Upper lobe of right lung (tissue), 1 donor: ENCODE results near the gene SLC22A2. TPM values are rescaled to one million over a fixed set of nuclear protein-coding genes. Genes with fewer than 3 reads are reported as not detected.

Experiments used
- ATAC-seq: fragments of 200-7000 bp; cut with Tn5 transposase; one replicate; pipeline ENCODE4 v1.9.1; 2020; ENCODE audit warnings: mild to moderate bottlenecking, moderate library complexity
- DNase-seq: peaks from one replicate; pipeline ENCODE4 v3.0.0-alpha.2; 2020
- H3K27ac ChIP-seq: fragments of 200-600 bp; one replicate; pipeline ENCODE4 v1.8.0; 2022
- H3K27me3 ChIP-seq: fragments of 200-600 bp; one replicate; pipeline ENCODE4 v1.8.0; 2022; ENCODE audit warnings: mild to moderate bottlenecking
- H3K36me3 ChIP-seq: fragments of 200-600 bp; one replicate; pipeline ENCODE4 v1.8.0; 2022
- H3K4me1 ChIP-seq: fragments of 200-600 bp; one replicate; pipeline ENCODE4 v1.8.0; 2022
- H3K4me3 ChIP-seq: fragments of 200-600 bp; one replicate; pipeline ENCODE4 v1.8.0; 2022; ENCODE audit warnings: mild to moderate bottlenecking
- H3K9me3 ChIP-seq: fragments of 200-600 bp; one replicate; pipeline ENCODE4 v1.8.0; 2022
- intact Hi-C: fragments of 100-400 bp; cut with DNase I; formaldehyde crosslinking; loops from one replicate; pipeline ENCODE4 v1.11.0; 2022
- total RNA-seq: library from RNA; stranded (reverse); fragmentation: NEBNext Ultra II Directional; extraction: Animal tissue kit (Norgen Biotek cat#: 25700); gene quantifications from one replicate; pipeline ENCODE4 v1.2.1, GENCODE V29; 2021
- TF ChIP-seq, protein P1 (sequence below): fragments of 200-600 bp; IDR thresholded peaks from one replicate; pipeline ENCODE4 v1.8.0; 2022; ENCODE audit warnings: antibody characterized with exemption
- donor health status: DM: no; HTN: yes; CAD: no; lungs with severe emphysema.

Gene SLC22A2
- total RNA-seq, 1 donor from 2014 or later, result not detected

DNA sequence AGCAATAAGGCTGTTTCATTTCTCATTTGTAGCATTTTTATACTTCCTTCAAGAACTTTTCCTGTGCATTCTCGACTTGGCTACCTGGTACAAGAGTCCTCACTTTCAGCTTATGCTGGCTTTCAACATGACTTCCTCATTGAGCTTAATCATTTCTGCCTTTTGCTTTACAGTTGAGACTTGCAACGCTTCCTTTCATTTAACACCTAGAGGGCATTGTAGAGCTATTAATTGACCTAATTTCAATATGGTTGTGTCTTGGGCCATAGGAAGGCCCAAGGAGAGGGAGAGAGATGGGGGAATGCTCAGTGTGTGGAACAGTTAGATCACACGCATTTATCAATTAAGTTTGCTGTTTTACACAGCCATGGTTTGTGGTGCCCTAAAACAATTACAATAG, 37.2 kb downstream of the SLC22A2 start:
- Histone ChIP-seq H3K4me3 (no peak overlapping the region), H3K4me1 (no peaks in the 10 kb centered on the region), H3K36me3 (no peaks in the 10 kb centered on the region), H3K27me3 (no peaks in the 10 kb centered on the region), H3K9me3 (no peaks in the 10 kb centered on the region), H3K27ac (no peak overlapping the region)
- DNase-seq (no peak), ATAC-seq (peak; percentile 81)
- intact Hi-C loops, result no loop called here
- TF ChIP-seq, protein P1, sequence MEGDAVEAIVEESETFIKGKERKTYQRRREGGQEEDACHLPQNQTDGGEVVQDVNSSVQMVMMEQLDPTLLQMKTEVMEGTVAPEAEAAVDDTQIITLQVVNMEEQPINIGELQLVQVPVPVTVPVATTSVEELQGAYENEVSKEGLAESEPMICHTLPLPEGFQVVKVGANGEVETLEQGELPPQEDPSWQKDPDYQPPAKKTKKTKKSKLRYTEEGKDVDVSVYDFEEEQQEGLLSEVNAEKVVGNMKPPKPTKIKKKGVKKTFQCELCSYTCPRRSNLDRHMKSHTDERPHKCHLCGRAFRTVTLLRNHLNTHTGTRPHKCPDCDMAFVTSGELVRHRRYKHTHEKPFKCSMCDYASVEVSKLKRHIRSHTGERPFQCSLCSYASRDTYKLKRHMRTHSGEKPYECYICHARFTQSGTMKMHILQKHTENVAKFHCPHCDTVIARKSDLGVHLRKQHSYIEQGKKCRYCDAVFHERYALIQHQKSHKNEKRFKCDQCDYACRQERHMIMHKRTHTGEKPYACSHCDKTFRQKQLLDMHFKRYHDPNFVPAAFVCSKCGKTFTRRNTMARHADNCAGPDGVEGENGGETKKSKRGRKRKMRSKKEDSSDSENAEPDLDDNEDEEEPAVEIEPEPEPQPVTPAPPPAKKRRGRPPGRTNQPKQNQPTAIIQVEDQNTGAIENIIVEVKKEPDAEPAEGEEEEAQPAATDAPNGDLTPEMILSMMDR, result peak; percentile 22

- Histone ChIP-seq H3K9me3 (no peaks in the 10 kb centered on the region), H3K4me1 (no peaks in the 10 kb centered on the region), H3K27ac (no peak overlapping the region), H3K36me3 (no peaks in the 10 kb centered on the region), H3K4me3 (no peak overlapping the region), H3K27me3 (no peaks in the 10 kb centered on the region)
- DNase-seq, result no peak
- ATAC-seq, result no peak
- intact Hi-C loops, result no loop called here
- TF ChIP-seq, protein P1, result no peak
These were observed 39.8 kb downstream of the SLC22A2 start for GRCh38 chr6:160218810-160219209.

DNA sequence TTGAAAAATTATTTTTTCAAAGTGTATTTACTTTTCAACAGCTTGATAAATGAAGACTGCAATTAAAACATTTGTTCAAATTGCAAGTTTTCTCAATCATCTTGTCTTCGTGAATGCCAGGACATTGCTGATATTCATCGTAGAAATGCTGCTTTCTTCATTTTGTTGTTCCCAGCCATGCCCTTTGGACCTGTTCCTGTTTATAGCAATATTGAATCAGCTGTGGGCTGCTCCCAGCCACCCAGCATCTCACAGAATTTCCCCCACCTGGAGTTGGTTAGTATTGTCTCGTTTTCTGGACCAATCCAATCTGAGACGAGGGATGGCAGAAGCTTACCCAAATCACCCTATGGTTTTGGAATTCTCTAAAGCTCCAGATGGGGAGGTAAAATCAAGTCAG, 40.8 kb downstream of the SLC22A2 start:
- ATAC-seq, result no peak
- no peaks in the 10 kb centered on the region for H3K4me1 ChIP-seq
- no peak for DNase-seq
- no peaks in the 10 kb centered on the region for H3K36me3 ChIP-seq
- no peaks in the 10 kb centered on the region for H3K27me3 ChIP-seq
- no peak overlapping the region for H3K27ac ChIP-seq
- H3K4me3 ChIP-seq, result no peak overlapping the region
- no peaks in the 10 kb centered on the region for H3K9me3 ChIP-seq
- TF ChIP-seq, protein P1, result no peak
- intact Hi-C loops, result no loop called here

DNA sequence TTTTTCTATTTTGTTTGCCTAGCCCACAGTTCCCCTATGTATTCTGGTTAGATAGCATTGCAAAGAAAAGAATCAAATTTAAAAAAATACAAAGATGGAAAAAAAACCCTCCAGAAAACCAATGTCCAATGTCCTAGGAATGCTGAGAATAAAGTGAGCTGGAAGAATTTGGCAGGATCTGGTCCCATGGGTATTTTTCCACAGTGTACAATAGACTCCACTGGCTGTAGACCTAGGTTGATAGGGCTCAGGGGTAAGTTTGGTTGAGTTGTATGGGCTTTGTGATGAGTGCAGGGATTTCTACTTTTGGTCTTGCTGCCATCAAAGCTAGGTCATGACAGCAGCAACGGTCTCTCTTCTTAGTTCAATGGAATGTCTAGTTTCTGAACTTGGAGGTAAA, 41.5 kb downstream of the SLC22A2 start:
- Histone ChIP-seq H3K9me3 (no peaks in the 10 kb centered on the region), H3K4me3 (no peak overlapping the region), H3K27me3 (no peaks in the 10 kb centered on the region), H3K4me1 (no peaks in the 10 kb centered on the region), H3K27ac (no peak overlapping the region), H3K36me3 (no peaks in the 10 kb centered on the region)
- no peak for ATAC-seq
- DNase-seq, result no peak
- intact Hi-C loops, result no loop called here
- TF ChIP-seq, protein P1, result no peak

GRCh38 chr6:160215232-160215631, 43.4 kb downstream of the SLC22A2 start:
- Histone ChIP-seq H3K9me3 (no peaks in the 10 kb centered on the region), H3K27me3 (no peaks in the 10 kb centered on the region), H3K27ac (no peak overlapping the region), H3K36me3 (no peaks in the 10 kb centered on the region), H3K4me3 (no peak overlapping the region), H3K4me1 (no peaks in the 10 kb centered on the region)
- DNase-seq (no peak), ATAC-seq (no peak)
- TF ChIP-seq, protein P1, result no peak
- intact Hi-C loops, result no loop called here

GRCh38 chr6:160207618-160208017, 51.0 kb downstream of the SLC22A2 start:
- TF ChIP-seq, protein P1, result no peak
- H3K36me3 ChIP-seq, result no peaks in the 10 kb centered on the region
- no peaks in the 10 kb centered on the region for H3K4me1 ChIP-seq
- no peak for ATAC-seq
- no peak overlapping the region for H3K27ac ChIP-seq
- H3K9me3 ChIP-seq, result no peaks in the 10 kb centered on the region
- no peaks in the 10 kb centered on the region for H3K27me3 ChIP-seq
- no peak for DNase-seq
- intact Hi-C loops, result no loop called here
- H3K4me3 ChIP-seq, result no peak overlapping the region
